ENCODE results near the gene ZNF26. TPM values are rescaled to one million over a fixed set of nuclear protein-coding genes. Genes with fewer than 3 reads are reported as not detected.

ZNF26 gene
- total and polyA plus RNA-seq, 4 donors, result 5.0 to 26.7 (median 11.0) TPM

DNA sequence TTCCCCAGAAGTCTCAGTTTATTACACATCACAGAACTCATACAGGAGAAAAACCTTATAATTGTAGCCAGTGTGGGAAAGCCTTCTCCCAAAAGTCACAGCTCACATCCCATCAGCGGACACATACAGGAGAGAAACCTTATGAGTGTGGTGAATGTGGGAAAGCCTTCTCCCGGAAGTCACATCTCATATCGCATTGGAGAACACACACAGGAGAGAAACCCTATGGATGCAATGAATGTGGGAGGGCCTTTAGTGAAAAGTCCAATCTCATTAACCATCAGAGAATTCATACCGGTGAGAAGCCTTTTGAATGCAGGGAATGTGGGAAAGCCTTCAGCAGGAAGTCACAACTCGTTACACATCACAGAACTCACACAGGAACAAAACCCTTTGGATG is 71.3 kb downstream of the ZNF26 start:
- H3K9me3 ChIP-seq (ENCODE audit: control insufficient read depth in 4 of 4, insufficient read depth in 3 of 4, low read length in 3 of 4), result peaks cover 27 to 72% (median 56%) of the 10 kb centered on the region in 4 donors
- no peak overlapping the region for H3K9ac ChIP-seq (ENCODE audit: insufficient read depth in 1 of 2, low read length in 2 of 2)

DNA sequence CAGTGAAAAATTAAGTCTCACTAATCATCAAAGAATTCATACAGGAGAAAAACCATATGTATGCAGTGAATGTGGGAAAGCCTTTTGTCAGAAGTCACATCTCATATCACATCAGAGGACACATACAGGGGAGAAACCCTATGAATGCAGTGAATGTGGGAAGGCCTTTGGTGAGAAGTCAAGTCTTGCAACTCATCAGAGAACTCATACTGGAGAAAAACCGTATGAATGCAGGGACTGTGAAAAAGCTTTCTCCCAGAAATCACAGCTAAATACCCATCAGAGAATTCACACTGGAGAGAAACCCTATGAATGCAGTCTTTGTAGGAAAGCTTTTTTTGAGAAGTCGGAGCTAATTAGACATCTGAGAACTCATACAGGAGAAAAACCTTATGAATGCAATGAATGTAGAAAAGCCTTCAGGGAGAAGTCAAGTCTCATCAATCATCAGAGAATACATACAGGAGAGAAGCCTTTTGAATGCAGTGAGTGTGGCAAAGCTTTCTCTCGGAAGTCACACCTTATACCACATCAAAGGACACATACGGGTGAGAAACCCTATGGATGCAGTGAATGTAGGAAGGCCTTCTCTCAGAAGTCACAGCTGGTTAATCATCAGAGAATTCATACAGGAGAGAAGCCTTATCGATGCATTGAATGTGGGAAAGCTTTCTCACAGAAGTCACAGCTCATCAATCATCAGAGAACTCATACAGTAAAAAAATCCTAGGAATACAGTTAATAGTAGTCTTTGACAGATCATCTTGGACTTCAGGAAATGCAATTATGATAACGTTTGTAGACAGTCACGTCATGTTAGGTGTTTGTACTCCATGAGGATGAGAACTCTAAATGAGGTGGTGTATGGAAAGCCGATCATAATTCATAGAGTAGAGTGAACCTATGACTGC is 72.3 kb downstream of the ZNF26 start:
- no peaks in the 10 kb centered on the region for H3K4me1 ChIP-seq (ENCODE audit: control insufficient read depth in 5 of 5, insufficient read depth in 5 of 5, low read length in 5 of 5)
- ATAC-seq (ENCODE audit: insufficient read depth, low FRiP score), result no peak
- no peak for DNase-seq
- 95 to 96% methylated on average over 8 of the region's 8 CpGs for WGBS, 2 donors
- no peak overlapping the region for H3K4me3 ChIP-seq
- TF ChIP-seq, protein P1, sequence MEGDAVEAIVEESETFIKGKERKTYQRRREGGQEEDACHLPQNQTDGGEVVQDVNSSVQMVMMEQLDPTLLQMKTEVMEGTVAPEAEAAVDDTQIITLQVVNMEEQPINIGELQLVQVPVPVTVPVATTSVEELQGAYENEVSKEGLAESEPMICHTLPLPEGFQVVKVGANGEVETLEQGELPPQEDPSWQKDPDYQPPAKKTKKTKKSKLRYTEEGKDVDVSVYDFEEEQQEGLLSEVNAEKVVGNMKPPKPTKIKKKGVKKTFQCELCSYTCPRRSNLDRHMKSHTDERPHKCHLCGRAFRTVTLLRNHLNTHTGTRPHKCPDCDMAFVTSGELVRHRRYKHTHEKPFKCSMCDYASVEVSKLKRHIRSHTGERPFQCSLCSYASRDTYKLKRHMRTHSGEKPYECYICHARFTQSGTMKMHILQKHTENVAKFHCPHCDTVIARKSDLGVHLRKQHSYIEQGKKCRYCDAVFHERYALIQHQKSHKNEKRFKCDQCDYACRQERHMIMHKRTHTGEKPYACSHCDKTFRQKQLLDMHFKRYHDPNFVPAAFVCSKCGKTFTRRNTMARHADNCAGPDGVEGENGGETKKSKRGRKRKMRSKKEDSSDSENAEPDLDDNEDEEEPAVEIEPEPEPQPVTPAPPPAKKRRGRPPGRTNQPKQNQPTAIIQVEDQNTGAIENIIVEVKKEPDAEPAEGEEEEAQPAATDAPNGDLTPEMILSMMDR (IDR thresholded peaks at IDR 0.05; ENCODE audit: control extremely low read depth, extremely low read depth), result no peak
- H3K9me3 ChIP-seq (ENCODE audit: control insufficient read depth in 4 of 4, insufficient read depth in 3 of 4, low read length in 3 of 4), result peaks cover 28 to 71% (median 57%) of the 10 kb centered on the region in 4 donors
- H3K36me3 ChIP-seq (ENCODE audit: control insufficient read depth in 4 of 4, insufficient read depth in 4 of 4, low read length in 4 of 4), result peaks cover 7 to 63% (median 42%) of the 10 kb centered on the region in 4 donors
- H3K9ac ChIP-seq (ENCODE audit: insufficient read depth in 1 of 2, low read length in 2 of 2), result no peak overlapping the region
- no peak overlapping the region for H3K27ac ChIP-seq (ENCODE audit: low read depth in 1 of 2, low read length in 1 of 2)
- no peaks in the 10 kb centered on the region for H3K27me3 ChIP-seq (ENCODE audit: control insufficient read depth in 3 of 3, insufficient read depth in 3 of 3, low read length in 2 of 3)

More for the DNA sequence above, 71.3 kb downstream of the ZNF26 start:
- TF ChIP-seq, protein P1 (IDR thresholded peaks at IDR 0.05; ENCODE audit: control extremely low read depth, extremely low read depth), result no peak
- ATAC-seq (ENCODE audit: insufficient read depth, low FRiP score) (no peak), DNase-seq (no peak)
- Histone ChIP-seq H3K4me1 (ENCODE audit: control insufficient read depth in 5 of 5, insufficient read depth in 5 of 5, low read length in 5 of 5) (no peaks in the 10 kb centered on the region), H3K27ac (ENCODE audit: low read depth in 1 of 2, low read length in 1 of 2) (no peak overlapping the region), H3K4me3 (no peak overlapping the region), H3K27me3 (ENCODE audit: control insufficient read depth in 3 of 3, insufficient read depth in 3 of 3, low read length in 2 of 3) (no peaks in the 10 kb centered on the region), H3K36me3 (ENCODE audit: control insufficient read depth in 4 of 4, insufficient read depth in 4 of 4, low read length in 4 of 4) (peaks cover 9 to 67% (median 46%) of the 10 kb centered on the region in 4 donors)
- 97 to 99% methylated on average over 5 of the region's 5 CpGs for WGBS, 2 donors

DNA sequence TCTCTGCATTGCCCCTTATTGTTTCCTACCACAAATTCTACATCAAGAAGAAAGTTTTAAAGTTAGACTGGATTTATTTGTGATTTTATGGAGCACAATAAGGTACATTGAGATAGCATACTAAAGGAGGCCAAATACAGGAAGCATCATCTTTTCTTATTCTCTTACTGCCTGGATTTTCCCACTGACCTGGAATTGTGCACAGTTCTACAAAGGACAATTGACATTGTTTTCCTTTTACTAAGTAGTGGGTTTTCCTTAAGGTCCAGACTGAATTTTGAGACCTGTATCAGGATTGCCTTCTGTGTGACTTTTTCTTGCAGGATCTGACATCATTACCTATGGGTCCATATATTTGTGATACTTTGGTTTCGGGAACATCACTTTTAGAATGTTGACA is 75.8 kb downstream of the ZNF26 start:
- DNase-seq (no peak), ATAC-seq (ENCODE audit: insufficient read depth, low FRiP score) (no peak)
- Histone ChIP-seq H3K27me3 (ENCODE audit: control insufficient read depth in 3 of 3, insufficient read depth in 3 of 3, low read length in 2 of 3) (no peaks in the 10 kb centered on the region), H3K27ac (ENCODE audit: low read depth in 1 of 2, low read length in 1 of 2) (no peak overlapping the region), H3K4me3 (no peak overlapping the region), H3K9me3 (ENCODE audit: control insufficient read depth in 4 of 4, insufficient read depth in 3 of 4, low read length in 3 of 4) (peaks cover 45 to 87% (median 66%) of the 10 kb centered on the region in 4 donors), H3K36me3 (ENCODE audit: control insufficient read depth in 4 of 4, insufficient read depth in 4 of 4, low read length in 4 of 4) (peaks cover 4 to 44% (median 27%) of the 10 kb centered on the region in 4 donors), H3K9ac (ENCODE audit: insufficient read depth in 1 of 2, low read length in 2 of 2) (no peak overlapping the region), H3K4me1 (ENCODE audit: control insufficient read depth in 5 of 5, insufficient read depth in 5 of 5, low read length in 5 of 5) (no peaks in the 10 kb centered on the region)
- WGBS, 2 donors, result 92 to 95% methylated on average over 1 of the region's 1 CpG
- TF ChIP-seq, protein P1 (IDR thresholded peaks at IDR 0.05; ENCODE audit: control extremely low read depth, extremely low read depth), result no peak

All from lung (tissue), 12 donors.